Activated T-helper 17 cell treated with anti-CD3 and anti-CD28 coated beads, Interleukin-2, amount 50 U/mL, for 72 hours (primary cell): ENCODE data around the gene STX2. TPM values are rescaled to one million over a fixed set of nuclear protein-coding genes. Genes with fewer than 3 reads are reported as not detected.
"Not testable (repeated sequence)": the region's sequence is repeated elsewhere in the genome, so short reads cannot be mapped to it uniquely, and the experiment has no call there.

Experiments used
- ATAC-seq: fragments of 150-1000 bp; cut with Tn5 transposase; replicated peaks from 2 replicates; pipeline ENCODE4 v1.10.0; 2021; ENCODE audit warnings: mild to moderate bottlenecking, moderate library complexity
- H3K27ac Mint-ChIP-seq: one replicate; pipeline ENCODE4 v1.8.0; 2022; ENCODE audit warnings: mixed read lengths
- H3K27me3 Mint-ChIP-seq: one replicate; pipeline ENCODE4 v1.8.0; 2022; ENCODE audit warnings: mixed read lengths
- H3K36me3 Mint-ChIP-seq: one replicate; pipeline ENCODE4 v1.8.0; 2022; ENCODE audit warnings: low read depth, mild to moderate bottlenecking, mixed read lengths
- H3K4me1 Mint-ChIP-seq: one replicate; pipeline ENCODE4 v1.8.0; 2022; ENCODE audit warnings: mixed read lengths
- H3K4me3 Mint-ChIP-seq: one replicate; pipeline ENCODE4 v1.8.0; 2022; ENCODE audit warnings: mild to moderate bottlenecking, mixed read lengths
- H3K9me3 Mint-ChIP-seq: one replicate; pipeline ENCODE4 v1.8.0; 2022; ENCODE audit warnings: mixed read lengths
- total RNA-seq, 2 donors: library from RNA; stranded (reverse); gene quantifications; one replicate each; pipeline ENCODE4 v1.2.3, GENCODE V29; 2022

The STX2 gene
- total RNA-seq, 2 donors from 2014 or later, result 16.5 to 18.2 TPM

- peak; percentile 10 for ATAC-seq
- no peaks in the 10 kb centered on the region for H3K36me3 Mint-ChIP-seq
- peaks cover 5% of the 10 kb centered on the region for H3K4me1 Mint-ChIP-seq
- no peak overlapping the region for H3K27ac Mint-ChIP-seq
- H3K9me3 Mint-ChIP-seq, result no peaks in the 10 kb centered on the region
- H3K4me3 Mint-ChIP-seq, result no peak overlapping the region
- peaks cover 4% of the 10 kb centered on the region for H3K27me3 Mint-ChIP-seq
Observed at GRCh38 chr12:130764073-130764472, 75.0 kb downstream of the STX2 start.

DNA sequence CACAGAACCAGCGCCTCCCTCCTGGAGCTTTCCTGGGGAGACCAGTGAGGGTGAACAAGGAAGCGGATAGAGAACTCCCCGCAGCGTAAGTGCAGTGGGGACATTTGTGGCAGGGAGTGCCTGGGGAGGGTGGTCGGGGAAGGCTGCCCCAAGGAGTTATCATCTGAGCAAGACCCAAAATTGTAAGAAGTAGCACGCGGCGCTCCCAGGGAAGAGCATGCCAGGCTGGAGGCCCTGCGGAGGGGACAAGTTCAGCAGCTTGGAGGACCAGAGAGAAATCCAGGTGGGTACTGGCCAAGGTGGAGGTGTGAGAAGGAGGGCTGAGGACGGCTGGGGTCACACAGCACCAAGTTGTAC is 76.8 kb downstream of the STX2 start:
- peak overlapping the region; percentile 51 for H3K4me3 Mint-ChIP-seq

GRCh38 chr12:130761537-130762318 is 77.3 kb downstream of the STX2 start:
- H3K27ac Mint-ChIP-seq, result no peak overlapping the region
- H3K9me3 Mint-ChIP-seq, result no peaks in the 10 kb centered on the region
- H3K4me3 Mint-ChIP-seq, result peak overlapping the region; percentile 51
- no peaks in the 10 kb centered on the region for H3K4me1 Mint-ChIP-seq
- peak; percentile 68 for ATAC-seq
- no peaks in the 10 kb centered on the region for H3K27me3 Mint-ChIP-seq
- H3K36me3 Mint-ChIP-seq, result no peaks in the 10 kb centered on the region

More for the DNA sequence above, 76.8 kb downstream of the STX2 start:
- Mint-ChIP-seq H3K27ac (no peak overlapping the region), H3K4me1 (no peaks in the 10 kb centered on the region), H3K27me3 (no peaks in the 10 kb centered on the region), H3K9me3 (no peaks in the 10 kb centered on the region), H3K36me3 (no peaks in the 10 kb centered on the region)
- ATAC-seq, result no peak

GRCh38 chr12:130754234-130754901 is 84.7 kb downstream of the STX2 start:
- peak overlapping the region; percentile 86 for H3K27ac Mint-ChIP-seq
- H3K27me3 Mint-ChIP-seq, result no peaks in the 10 kb centered on the region
- H3K36me3 Mint-ChIP-seq, result no peaks in the 10 kb centered on the region
- H3K9me3 Mint-ChIP-seq, result peaks cover 7% of the 10 kb centered on the region
- peak overlapping the region; percentile 49 for H3K4me3 Mint-ChIP-seq
- ATAC-seq, result no peak
- peaks cover 7% of the 10 kb centered on the region for H3K4me1 Mint-ChIP-seq

DNA sequence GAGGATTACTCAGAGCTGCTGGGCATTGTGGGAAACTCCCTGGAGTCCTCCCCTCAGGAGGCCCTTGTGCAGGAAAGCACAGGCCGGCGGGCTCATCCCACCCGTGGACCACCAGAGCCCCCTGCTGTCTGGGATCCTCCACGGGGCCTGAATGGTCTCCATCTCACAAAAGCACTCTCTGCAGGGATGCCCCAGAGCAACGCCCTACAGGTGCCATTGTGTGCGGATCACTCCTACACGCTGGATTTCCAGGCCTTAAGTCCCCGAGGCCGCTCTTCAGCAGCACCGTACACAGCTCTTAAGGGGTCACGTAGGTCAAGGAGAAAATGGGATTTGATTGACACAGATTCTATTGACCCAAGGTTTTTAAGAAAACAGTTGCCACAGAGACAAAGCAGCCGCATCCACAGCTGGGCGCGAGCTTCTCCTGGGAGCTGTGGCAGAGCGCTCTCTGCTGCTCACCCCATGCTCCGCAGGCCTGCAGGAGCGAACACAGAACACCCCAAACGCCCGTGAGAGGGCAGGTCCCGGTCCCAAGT is 86.3 kb downstream of the STX2 start:
- Mint-ChIP-seq H3K9me3 (peaks cover 7% of the 10 kb centered on the region), H3K27me3 (no peaks in the 10 kb centered on the region), H3K4me3 (no peak overlapping the region), H3K4me1 (peaks cover 12% of the 10 kb centered on the region), H3K36me3 (no peaks in the 10 kb centered on the region), H3K27ac (no peak overlapping the region)
- ATAC-seq, result no peak

- not testable (repeated sequence) for H3K27me3 Mint-ChIP-seq, ATAC-seq, H3K4me3 Mint-ChIP-seq, H3K36me3 Mint-ChIP-seq, H3K27ac Mint-ChIP-seq, H3K9me3 Mint-ChIP-seq
- peaks cover 14% of the 10 kb centered on the region for H3K4me1 Mint-ChIP-seq
Observed at GRCh38 chr12:130752037-130752436, 87.0 kb downstream of the STX2 start.

DNA sequence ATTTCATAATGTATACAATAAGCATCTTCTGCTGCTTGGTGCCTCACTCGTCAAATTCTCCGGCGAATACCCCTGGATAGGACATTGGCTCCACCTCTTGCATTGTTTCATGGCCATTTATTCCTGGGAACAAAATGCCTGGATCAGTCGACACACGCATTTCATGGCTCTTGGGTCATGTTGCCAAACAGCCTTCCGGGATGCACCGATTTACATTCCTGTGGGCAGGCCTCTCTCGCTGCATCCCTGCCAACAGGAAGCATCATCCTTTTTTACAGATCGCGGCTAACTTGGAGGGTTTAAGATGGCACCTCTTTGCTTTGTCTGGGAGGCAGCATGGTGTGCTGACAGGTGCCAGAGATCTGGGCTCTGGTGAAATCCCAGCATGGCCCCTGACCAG is 90.3 kb downstream of the STX2 start:
- no peak overlapping the region for H3K27ac Mint-ChIP-seq
- peaks cover 7% of the 10 kb centered on the region for H3K4me1 Mint-ChIP-seq
- H3K27me3 Mint-ChIP-seq, result no peaks in the 10 kb centered on the region
- no peaks in the 10 kb centered on the region for H3K36me3 Mint-ChIP-seq
- no peak for ATAC-seq
- no peak overlapping the region for H3K4me3 Mint-ChIP-seq
- no peaks in the 10 kb centered on the region for H3K9me3 Mint-ChIP-seq

GRCh38 chr12:130747867-130748740 is 90.9 kb downstream of the STX2 start:
- ATAC-seq, result peak; percentile 89
- Mint-ChIP-seq H3K27me3 (no peaks in the 10 kb centered on the region), H3K9me3 (no peaks in the 10 kb centered on the region), H3K4me3 (no peak overlapping the region), H3K27ac (no peak overlapping the region), H3K36me3 (no peaks in the 10 kb centered on the region), H3K4me1 (peaks cover 7% of the 10 kb centered on the region)

GRCh38 chr12:130746546-130746945 is 92.5 kb downstream of the STX2 start:
- ATAC-seq, result no peak
- Mint-ChIP-seq H3K4me3 (no peak overlapping the region), H3K9me3 (no peaks in the 10 kb centered on the region)

DNA sequence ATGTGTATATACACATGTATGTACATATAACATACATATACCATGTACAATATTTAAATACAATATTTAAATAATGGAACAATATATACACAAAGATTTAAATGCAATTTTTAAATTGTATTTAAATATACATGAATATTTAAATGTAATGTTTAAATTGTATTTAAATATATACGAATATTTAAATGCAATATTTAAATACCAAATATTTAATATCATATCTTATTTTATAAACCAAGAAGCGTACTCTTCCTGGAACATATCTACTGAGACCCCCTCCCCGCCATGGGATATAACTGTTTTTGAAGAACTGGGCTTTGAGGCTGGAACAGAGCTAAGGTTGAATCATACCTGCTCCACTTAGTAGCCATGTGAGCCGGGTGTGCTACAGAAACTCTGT is 93.1 kb downstream of the STX2 start:
- H3K9me3 Mint-ChIP-seq, result no peaks in the 10 kb centered on the region
- H3K4me3 Mint-ChIP-seq, result no peak overlapping the region
- no peak for ATAC-seq
- peaks cover 8% of the 10 kb centered on the region for H3K27me3 Mint-ChIP-seq
- H3K27ac Mint-ChIP-seq, result no peak overlapping the region
- H3K4me1 Mint-ChIP-seq, result peaks cover 7% of the 10 kb centered on the region
- no peaks in the 10 kb centered on the region for H3K36me3 Mint-ChIP-seq

More at GRCh38 chr12:130746546-130746945, 92.5 kb downstream of the STX2 start:
- H3K36me3 Mint-ChIP-seq, result no peaks in the 10 kb centered on the region
- H3K27ac Mint-ChIP-seq, result no peak overlapping the region
- peaks cover 8% of the 10 kb centered on the region for H3K27me3 Mint-ChIP-seq
- H3K4me1 Mint-ChIP-seq, result peaks cover 7% of the 10 kb centered on the region

- peaks cover 15% of the 10 kb centered on the region for H3K27me3 Mint-ChIP-seq
- no peaks in the 10 kb centered on the region for H3K9me3 Mint-ChIP-seq
- no peaks in the 10 kb centered on the region for H3K36me3 Mint-ChIP-seq
- no peak overlapping the region for H3K27ac Mint-ChIP-seq
- H3K4me3 Mint-ChIP-seq, result no peak overlapping the region
- no peak for ATAC-seq
- peaks cover 7% of the 10 kb centered on the region for H3K4me1 Mint-ChIP-seq
Observed at GRCh38 chr12:130744274-130744673, 94.8 kb downstream of the STX2 start.

DNA sequence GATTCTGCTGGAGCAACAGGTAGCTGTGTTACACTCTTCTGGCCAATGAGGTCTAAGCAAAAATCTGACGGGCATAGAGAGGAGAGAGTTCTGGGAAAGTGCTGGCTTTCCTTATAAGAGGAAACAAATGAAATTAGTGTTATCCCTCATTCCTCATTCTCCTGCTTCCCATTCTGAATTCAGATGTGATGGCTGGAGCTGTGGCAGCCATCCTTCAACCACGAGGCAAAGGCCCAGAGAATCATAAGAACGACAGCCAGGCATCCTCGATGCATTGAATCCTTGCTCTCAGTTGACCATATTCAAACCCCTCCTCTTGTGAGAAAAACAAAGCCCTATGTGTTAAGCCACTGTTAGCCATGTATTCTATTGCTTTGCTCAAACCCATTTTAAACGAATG is 95.4 kb downstream of the STX2 start:
- H3K36me3 Mint-ChIP-seq, result no peaks in the 10 kb centered on the region
- H3K27ac Mint-ChIP-seq, result no peak overlapping the region
- H3K4me3 Mint-ChIP-seq, result no peak overlapping the region
- peaks cover 7% of the 10 kb centered on the region for H3K4me1 Mint-ChIP-seq
- ATAC-seq, result no peak
- no peaks in the 10 kb centered on the region for H3K9me3 Mint-ChIP-seq
- H3K27me3 Mint-ChIP-seq, result peaks cover 15% of the 10 kb centered on the region

GRCh38 chr12:130743176-130743575 is 95.9 kb downstream of the STX2 start:
- H3K27ac Mint-ChIP-seq, result no peak overlapping the region

DNA sequence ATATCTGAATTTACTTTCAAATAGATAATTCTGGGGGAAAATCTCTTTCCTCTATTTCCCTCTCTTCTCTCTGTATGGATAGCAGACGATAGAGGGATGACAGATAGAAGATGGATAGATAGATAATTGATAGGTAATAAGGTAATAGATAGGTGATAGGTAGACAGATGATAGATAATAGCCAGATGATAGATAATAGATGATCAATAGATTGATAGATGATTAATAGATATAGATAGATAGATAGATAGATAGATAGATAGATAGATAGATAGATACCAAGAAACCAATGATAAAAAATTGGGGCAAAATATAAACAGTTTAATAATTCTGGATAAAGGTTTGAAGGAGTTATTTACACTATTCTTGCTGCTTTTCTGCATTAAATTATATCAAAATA is 96.3 kb downstream of the STX2 start:
- no peak for ATAC-seq
- H3K4me3 Mint-ChIP-seq, result no peak overlapping the region
- H3K27ac Mint-ChIP-seq, result no peak overlapping the region
- peaks cover 1% of the 10 kb centered on the region for H3K4me1 Mint-ChIP-seq
- no peaks in the 10 kb centered on the region for H3K36me3 Mint-ChIP-seq
- H3K27me3 Mint-ChIP-seq, result peaks cover 15% of the 10 kb centered on the region
- H3K9me3 Mint-ChIP-seq, result no peaks in the 10 kb centered on the region

More at GRCh38 chr12:130743176-130743575, 95.9 kb downstream of the STX2 start:
- Mint-ChIP-seq H3K36me3 (no peaks in the 10 kb centered on the region), H3K4me3 (no peak overlapping the region), H3K9me3 (no peaks in the 10 kb centered on the region), H3K27me3 (peaks cover 15% of the 10 kb centered on the region), H3K4me1 (peaks cover 6% of the 10 kb centered on the region)
- no peak for ATAC-seq
